SH-SY5Y (cell line): ENCODE results near the gene OTULIN.

Source experiments
- GATA2 ChIP-seq: IDR thresholded peaks from 2 replicates; pipeline ENCODE4 v1.6.1; 2011; ENCODE audit warnings: mild to moderate bottlenecking, low read depth, low read length
- GATA3 ChIP-seq: IDR thresholded peaks from 2 replicates; pipeline ENCODE4 v1.6.1; 2011; ENCODE audit warnings: low read depth, mild to moderate bottlenecking, low read length, moderate library complexity

GRCh38 chr5:14733661-14734060, 69.1 kb downstream of the OTULIN start:
- TF ChIP-seq GATA2 = no peak
- no peak for TF ChIP-seq GATA3
